Kidney epithelial cell (primary cell): Measurements from ENCODE around the gene TAL1. TPM values are rescaled to one million over a fixed set of nuclear protein-coding genes. Genes with fewer than 3 reads are reported as not detected.

Experiments used
- DNase-seq: peaks from one replicate; pipeline ENCODE4 v3.0.0-alpha.2; 2010; ENCODE audit warnings: low read depth
- H3K27me3 ChIP-seq: 2 replicates; pipeline ENCODE4 v1.6.0; 2011; ENCODE audit warnings: low read length; ENCODE audit not compliant: control insufficient read depth, insufficient read depth
- H3K36me3 ChIP-seq: 2 replicates; pipeline ENCODE4 v1.5.1; 2011; ENCODE audit warnings: low read length; ENCODE audit not compliant: control insufficient read depth, insufficient read depth
- H3K4me3 ChIP-seq: 2 replicates; pipeline ENCODE4 v1.5.1; 2011; ENCODE audit warnings: low read depth, mild to moderate bottlenecking, control low read depth, low read length
- CTCF ChIP-seq: IDR thresholded peaks from 2 replicates; pipeline ENCODE4 v1.5.1; 2011; ENCODE audit warnings: mild to moderate bottlenecking, moderate library complexity, low read length, control low read depth, inconsistent platforms; ENCODE audit not compliant: insufficient read depth, poor library complexity, severe bottlenecking
- total RNA-seq: library from RNA; depleted of rRNA; stranded (reverse); fragments of >200 nt; gene quantifications from 2 replicates; pipeline ENCODE4 v1.2.3, GENCODE V29; 2015

Gene TAL1
- total RNA-seq, 1 donor from 2014 or later: 0.71 TPM

GRCh38 chr1:47183308-47184089 lies 48.5 kb downstream of the TAL1 start:
- no peaks in the 10 kb centered on the region for H3K27me3 ChIP-seq
- DNase-seq: no peak
- no peak for TF ChIP-seq CTCF
- H3K4me3 ChIP-seq: no peak overlapping the region
- no peaks in the 10 kb centered on the region for H3K36me3 ChIP-seq

DNA sequence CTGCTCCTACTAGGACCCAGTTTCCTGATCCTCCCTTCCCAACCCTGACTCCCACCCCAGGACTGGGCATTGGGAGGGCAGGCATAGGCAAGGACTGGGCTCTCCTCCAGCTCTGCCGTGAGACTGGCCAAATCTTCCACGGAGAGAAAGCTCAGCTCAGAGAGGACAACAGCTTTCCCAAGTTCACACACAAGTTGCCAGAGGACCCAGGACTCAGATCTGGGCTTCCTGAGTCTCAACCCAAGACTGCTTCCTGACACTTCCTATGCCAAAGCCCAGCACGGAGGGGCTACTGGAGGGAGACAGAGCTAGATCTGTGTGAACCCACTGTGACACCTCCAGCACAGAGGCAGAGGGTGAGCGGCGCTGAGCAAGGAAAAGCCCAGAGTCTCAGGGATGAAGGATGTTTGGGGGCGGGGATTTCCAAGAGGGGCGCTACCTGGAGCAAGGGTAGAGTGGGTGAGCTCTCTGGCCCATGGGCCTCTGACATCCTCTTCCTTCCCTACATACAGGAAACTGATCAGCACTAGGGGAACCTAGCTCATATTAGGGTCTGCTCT lies 49.3 kb downstream of the TAL1 start:
- TF ChIP-seq CTCF: no peak
- H3K27me3 ChIP-seq: no peaks in the 10 kb centered on the region
- no peak overlapping the region for H3K4me3 ChIP-seq
- no peaks in the 10 kb centered on the region for H3K36me3 ChIP-seq
- no peak for DNase-seq

DNA sequence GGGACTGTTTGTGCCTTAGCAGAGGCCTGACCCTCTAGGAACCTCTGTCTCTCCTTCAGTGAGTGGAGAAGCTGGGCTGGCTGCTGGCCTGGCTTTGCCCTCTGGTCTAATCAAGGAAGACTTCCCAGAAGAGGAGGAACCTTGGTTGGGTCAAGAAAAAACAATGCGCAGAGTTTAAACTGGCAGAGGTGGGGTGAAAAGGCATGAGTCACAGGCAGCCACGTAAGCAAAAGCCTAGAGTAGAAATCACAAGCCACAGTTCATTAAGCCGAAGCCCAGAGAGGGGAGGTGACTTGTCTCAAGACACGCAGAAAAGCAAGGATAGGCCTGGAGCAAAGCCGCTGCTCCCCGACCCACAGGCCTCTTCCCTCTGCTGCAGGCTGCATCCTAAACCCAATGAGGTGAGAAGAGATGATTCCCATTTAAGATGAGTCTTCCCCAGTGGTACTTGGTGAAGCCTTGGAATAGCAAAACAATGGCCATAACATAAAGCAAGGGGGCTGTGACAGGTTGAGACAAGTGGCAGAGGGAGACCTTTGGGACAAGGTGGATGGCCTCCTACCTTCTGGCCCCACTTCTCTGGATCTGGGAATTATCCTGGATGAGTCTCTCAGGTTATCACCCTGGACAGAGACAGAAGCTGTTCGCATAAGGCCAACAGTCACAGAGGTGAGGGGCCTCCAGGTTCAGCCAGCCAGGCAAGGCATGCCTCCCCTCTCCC lies 49.9 kb downstream of the TAL1 start:
- Histone ChIP-seq H3K36me3 (no peaks in the 10 kb centered on the region), H3K27me3 (no peaks in the 10 kb centered on the region), H3K4me3 (no peak overlapping the region)
- TF ChIP-seq CTCF: no peak
- peak; percentile 89 for DNase-seq

- H3K36me3 ChIP-seq: no peaks in the 10 kb centered on the region
- no peak overlapping the region for H3K4me3 ChIP-seq
- no peak for DNase-seq
- no peaks in the 10 kb centered on the region for H3K27me3 ChIP-seq
- TF ChIP-seq CTCF: no peak
Observed at GRCh38 chr1:47181095-47181954, 50.7 kb downstream of the TAL1 start.

DNA sequence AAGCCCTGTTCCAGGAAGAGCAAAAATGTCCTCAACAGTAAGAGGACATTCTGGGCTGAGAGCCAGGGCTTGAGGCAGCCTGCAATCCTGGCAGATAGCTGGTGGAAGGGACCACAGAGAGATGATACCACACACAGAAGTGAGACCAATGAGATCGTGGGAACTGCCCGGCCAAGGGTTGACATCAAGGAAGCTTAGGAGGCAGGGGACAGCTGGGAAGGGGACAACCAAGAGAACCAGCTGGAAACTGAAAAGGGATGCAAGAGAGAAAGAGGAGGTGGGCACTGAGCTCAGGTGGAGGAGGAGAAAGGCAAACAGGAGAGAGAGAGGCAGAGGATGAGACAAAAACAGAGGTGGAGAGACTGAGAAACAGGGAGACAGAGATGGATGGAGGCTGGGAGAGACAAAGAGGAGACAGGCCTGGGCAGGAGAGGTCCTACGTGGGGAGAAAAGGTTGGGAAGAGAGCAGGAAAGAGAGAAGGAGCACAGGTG lies 51.4 kb downstream of the TAL1 start:
- Histone ChIP-seq H3K36me3 (no peaks in the 10 kb centered on the region), H3K4me3 (no peak overlapping the region), H3K27me3 (no peaks in the 10 kb centered on the region)
- DNase-seq: no peak
- TF ChIP-seq CTCF: no peak
